ENCODE results near the gene TCF7L1.

Gene TCF7L1

GRCh38 chr2:85164145-85164569, 31.0 kb downstream of the TCF7L1 start:
- no peak for DNase-seq (ENCODE audit: low read depth in 2 of 2)

DNA sequence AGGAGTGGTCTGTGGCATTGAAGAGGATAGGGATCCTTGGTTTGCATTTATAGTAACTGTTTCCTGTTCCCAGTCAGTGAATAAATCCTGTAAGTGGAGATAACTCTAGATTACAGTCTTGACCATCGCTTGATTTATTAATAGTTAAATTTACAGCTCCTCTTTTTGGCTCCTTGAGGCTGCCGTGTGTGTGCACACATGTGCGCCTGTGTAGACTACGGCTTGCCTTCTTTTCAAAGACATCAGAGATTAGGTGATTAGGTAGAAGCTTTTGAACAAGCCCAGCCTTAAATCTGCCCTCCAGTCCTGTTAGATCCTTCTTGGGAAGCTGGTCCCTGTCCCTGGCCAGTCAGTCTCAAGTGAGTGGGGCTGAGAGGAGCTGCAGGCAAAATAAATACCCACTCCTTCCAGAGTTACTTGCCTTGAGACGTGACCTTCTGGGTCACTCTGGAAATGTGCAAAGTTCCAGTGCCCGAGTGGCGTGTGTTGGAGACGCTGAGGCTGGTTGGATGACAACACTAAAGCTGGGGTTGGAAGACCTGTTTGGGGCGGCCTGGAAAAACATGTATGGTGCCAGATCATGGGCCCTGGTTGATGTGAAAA, 32.0 kb downstream of the TCF7L1 start:
- no peak for DNase-seq (ENCODE audit: low read depth in 2 of 2)

DNA sequence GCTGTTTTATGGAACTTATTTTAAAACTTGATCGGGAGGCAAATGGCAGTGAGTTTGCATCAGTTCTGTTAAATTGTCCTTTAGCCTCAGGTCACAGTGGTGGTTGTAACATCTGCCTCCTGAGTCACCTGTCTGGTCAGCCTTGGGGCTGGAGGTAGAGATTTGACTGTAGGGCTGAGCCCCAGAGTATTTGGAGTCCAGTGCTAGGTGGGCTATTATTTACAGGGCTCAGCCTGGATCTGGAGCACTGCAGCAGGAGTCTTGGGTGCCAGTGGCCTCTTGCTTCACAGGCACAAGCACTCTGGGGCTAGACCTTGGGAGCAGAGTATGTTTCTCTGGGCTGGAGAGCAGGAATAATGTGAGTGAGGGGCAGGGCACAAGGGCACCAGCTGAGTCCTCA, 32.8 kb downstream of the TCF7L1 start:
- no peak for DNase-seq (ENCODE audit: low read depth in 2 of 2)

DNA sequence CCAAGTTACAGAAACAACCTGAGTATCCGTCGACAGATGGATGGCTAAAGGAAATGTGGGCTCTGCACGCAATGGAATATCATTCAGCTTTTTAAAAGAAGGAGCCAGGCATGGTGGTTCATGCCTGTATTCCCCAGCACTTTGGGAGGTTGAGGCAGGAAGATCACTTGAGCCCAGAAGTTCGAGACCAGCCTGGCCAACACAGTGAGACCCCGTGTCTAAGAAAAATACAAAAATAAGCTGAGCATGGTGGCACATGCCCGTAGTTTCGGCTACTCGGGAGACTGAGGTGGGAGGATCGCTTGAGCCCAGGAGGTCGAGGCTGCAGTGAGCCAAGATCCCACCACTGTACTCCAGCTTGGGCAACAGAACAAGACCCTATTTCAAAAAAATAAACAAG, 34.3 kb downstream of the TCF7L1 start:
- DNase-seq (ENCODE audit: low read depth in 2 of 2): no peak

DNA sequence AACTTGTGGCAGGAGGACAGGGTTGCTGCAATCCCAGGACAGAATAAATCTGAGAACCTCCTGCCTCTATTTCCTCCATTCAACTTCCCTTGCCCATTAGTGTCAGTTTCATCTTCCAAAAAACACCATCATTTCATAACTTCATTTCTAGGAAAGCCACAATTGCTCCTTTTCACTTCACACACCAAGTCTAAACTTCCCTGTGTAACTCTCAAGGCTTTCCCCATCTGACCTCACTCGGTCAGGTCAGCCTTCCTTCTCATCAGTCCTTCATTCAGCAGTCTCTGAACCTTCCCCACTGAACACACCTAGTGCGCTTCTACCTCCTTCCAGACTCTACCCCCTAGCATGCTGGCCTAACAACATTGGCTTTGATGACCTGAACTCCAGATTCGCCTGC, 35.8 kb downstream of the TCF7L1 start:
- DNase-seq (ENCODE audit: low read depth in 2 of 2): no peak

DNA sequence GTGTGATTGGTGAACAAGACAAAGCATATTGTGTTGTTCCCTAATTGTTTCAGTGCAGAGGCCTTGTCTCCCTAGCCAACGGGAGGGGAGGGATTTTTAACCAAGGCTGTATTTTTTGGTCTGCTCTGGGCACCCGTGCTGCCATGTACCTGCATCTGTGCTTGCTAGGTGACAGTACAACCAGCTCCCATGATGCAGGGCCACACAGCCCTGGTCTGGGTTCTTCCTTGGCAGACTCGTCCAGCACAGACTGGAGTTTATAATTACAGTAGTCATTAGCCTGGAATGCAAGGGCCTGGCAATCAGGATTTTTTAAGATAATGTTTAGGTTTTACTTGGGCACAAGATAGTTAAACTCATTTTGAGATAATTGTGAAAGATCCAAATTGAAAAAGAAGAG, 36.4 kb downstream of the TCF7L1 start:
- no peak for DNase-seq (ENCODE audit: low read depth in 2 of 2)

DNA sequence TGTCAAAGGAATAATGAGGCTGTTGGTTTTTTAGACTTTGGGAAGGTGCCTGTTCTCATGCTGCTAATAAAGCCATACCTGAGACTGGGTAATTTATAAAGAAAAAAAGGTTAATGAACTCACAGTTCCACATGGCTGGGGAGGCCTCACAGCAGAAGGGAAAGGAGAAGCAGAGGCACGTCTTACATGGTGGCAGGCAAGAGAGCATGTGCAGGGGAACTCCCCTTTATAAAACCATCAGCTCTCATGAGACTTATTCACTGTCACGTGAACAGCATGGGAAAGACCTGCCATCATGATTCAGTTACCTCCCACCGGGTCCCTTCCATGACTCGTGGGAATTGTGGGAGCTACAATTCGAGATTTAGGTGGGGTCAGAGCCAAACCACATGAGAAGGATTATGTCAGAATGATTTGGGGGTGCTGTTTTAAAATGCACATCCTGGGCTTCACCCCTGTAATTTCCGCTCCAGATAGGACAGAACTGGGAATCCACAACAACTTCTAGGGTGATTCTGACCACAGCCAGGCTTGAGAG, 37.8 kb downstream of the TCF7L1 start:
- DNase-seq (ENCODE audit: low read depth in 2 of 2): no peak

- no peak for DNase-seq (ENCODE audit: low read depth in 2 of 2)
Observed at GRCh38 chr2:85171916-85172315, 38.7 kb downstream of the TCF7L1 start.

DNA sequence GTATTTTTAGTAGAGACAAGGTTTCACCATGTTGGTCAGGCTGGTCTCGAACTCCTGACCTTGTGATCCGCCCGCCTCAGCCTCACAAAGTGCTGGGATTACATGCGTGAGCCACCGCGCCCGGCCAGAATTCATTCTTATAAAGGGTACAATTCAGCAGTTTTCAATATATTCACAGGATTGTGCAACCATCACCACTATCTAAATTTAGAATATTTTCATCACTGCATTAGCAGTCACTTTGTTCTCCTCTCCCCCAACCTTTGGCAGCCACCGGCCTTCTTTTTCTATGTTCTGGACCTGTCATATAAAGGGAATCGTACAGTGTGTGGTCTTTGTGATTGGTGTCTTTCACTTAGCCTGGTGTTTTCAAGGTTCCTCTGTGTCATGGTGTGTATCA, 40.7 kb downstream of the TCF7L1 start:
- DNase-seq (ENCODE audit: low read depth in 2 of 2): no peak

- no peak for DNase-seq (ENCODE audit: low read depth in 2 of 2)
Observed at GRCh38 chr2:85174943-85175342, 41.8 kb downstream of the TCF7L1 start.

DNA sequence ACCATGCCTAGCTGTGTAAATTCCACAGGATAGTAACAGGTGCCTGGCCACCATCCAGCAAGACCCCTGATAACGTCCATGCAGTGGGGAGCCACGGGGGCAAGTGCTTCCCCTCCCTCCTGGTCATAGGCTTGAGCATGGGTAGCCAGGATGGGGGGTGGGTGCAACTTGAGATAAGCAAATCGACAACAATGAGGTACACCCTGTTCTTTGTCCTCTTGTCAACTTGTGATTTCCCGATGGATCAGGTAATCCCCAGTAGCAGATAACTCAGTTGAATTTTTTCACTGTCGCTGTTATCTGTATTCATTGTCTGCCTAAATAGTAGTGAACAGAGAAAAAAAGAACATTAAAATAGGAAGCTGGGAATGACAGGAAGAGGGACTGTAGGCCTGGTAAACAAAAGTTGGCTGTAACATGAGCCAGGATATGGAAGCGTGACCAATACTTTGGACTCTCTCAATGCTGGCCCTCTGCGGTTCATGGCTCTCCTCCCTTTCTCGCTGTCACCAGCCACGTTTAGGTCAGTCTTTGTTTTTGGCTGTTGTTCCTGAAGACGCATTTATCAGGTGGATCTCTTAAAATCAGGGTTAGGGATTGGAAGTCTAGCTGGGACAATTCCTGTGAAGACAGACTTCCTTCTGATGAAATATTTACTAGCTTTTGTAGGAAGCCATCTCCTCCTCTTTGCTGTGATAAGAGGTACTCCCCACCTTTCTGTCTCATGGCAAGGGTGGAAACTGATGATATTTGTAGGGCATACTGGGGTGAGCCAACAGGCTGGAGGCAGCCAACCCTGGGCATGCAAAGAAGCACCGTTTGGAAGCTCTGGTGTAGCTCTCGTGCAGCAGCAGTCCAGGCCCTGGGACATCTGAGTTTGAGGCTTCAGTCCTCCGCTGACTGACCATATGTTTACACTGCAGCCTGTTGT, 42.4 kb downstream of the TCF7L1 start:
- no peak for DNase-seq (ENCODE audit: low read depth in 2 of 2)

DNA sequence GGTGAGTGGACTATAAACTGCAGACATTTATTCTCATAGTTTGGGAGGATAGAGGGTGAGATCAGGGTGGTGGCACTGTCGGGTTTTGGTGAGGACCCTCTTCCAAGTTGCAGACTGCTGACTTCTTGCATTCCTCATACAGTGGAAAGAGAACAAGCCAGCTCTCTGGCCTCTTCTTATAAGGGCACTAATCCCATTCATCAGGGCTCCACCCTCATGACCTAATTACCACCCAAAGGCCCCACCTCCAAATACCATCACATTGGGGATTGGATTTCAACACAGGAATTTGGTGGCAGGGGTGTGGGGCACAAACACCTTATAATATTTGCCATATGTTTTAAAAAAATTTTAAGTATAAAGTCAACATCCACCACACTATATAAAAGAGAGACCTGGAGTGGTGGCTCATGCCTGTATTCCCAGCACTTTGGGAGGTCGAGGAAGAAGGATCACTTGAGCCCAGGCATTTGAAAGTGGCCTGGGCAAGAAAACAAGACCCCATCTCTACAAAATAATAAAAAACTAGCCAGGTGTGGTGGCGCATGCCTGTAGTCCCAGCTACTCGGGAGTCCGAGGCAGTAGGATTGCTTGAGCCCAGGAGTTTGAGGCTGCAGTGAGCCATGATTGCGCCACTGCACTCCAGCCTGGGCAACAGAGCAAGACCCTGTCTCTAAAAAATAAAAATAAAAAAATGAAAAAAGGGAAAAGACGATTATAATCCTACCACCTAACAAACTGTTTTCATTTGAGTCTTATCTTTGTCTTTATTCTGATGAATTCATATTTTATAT, 44.0 kb downstream of the TCF7L1 start:
- DNase-seq (ENCODE audit: low read depth in 2 of 2): no peak

- DNase-seq (ENCODE audit: low read depth in 2 of 2): no peak
Observed at GRCh38 chr2:85178154-85178553, 45.0 kb downstream of the TCF7L1 start.

DNA sequence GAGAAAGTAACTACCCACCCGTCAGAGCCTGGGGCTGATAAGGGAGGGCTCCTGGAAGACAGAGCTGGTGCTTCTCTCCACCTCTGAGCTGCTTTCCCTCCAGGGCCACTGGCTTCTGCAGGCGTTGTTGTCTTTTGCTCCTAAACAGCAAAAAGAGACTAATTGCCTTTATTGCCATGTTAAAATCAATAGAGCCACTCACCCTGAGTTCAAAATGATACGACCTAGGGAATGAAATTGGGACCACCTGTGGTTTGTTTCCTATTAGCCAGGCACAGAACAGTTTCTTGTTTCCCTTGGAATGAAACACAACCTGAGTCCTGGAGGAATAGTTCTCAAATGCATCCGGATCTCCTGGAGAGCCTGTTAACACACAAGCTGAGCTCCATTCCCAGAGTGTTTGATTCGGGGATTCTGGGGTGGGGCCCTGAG, 45.8 kb downstream of the TCF7L1 start:
- DNase-seq (ENCODE audit: low read depth in 2 of 2): no peak

- no peak for DNase-seq (ENCODE audit: low read depth in 2 of 2)
Observed at GRCh38 chr2:85179541-85179940, 46.3 kb downstream of the TCF7L1 start.

GRCh38 chr2:85180322-85181133, 47.3 kb downstream of the TCF7L1 start:
- DNase-seq (ENCODE audit: low read depth in 2 of 2): no peak

GRCh38 chr2:85181134-85181631, 48.0 kb downstream of the TCF7L1 start:
- DNase-seq (ENCODE audit: low read depth in 2 of 2): no peak

DNA sequence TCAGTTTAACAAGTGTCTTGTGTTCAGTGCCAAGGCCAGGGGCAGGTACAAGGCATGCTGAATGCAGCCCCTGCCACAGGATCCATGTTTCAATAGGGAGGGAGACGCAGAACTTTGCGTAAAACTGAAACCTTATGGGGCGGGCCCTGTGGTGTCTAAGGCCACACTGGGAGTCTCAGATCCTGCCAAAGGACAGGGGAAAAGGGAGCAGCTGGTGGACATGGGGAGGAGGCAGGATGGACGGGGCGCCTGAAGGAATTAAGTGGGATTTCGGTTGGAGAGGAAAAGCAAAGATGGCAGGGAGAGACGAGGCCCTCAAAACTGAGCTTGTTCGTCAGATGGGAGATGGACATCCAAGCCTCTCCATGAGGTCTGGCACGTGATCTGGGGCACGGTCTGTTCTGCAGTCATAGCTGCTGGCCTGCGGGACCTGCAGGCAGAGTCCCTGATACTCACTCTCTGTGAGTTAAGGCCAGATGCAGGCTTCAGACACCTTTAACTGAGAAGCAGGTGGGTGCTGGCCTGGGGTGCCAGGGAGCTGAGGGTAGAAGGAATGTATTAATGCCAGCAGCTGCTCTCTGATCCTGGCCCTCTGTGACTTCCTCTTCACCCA, 48.8 kb downstream of the TCF7L1 start:
- DNase-seq (ENCODE audit: low read depth in 2 of 2): no peak

GRCh38 chr2:85183076-85183475, 49.9 kb downstream of the TCF7L1 start:
- DNase-seq (ENCODE audit: low read depth in 2 of 2): no peak

DNA sequence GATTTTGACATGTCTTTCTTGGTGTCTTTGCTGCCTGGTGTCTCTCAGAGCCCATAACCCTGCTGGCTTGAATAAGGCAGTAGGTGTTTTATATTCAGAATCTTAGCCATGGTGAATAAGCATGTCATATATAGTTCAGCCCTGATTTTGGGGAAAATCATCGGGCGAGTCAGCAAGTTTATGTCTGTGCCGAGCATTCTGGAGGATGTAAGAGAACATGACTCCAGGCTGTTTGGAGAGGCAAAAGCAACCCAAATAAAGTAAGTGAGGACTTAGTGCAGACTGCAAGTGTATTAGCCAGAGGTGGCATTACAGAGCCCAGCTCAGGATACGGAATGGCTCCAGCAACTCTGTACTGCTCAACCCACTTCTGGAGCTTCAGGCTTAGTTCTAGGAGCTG, 50.3 kb downstream of the TCF7L1 start:
- DNase-seq (ENCODE audit: low read depth in 2 of 2): no peak

DNA sequence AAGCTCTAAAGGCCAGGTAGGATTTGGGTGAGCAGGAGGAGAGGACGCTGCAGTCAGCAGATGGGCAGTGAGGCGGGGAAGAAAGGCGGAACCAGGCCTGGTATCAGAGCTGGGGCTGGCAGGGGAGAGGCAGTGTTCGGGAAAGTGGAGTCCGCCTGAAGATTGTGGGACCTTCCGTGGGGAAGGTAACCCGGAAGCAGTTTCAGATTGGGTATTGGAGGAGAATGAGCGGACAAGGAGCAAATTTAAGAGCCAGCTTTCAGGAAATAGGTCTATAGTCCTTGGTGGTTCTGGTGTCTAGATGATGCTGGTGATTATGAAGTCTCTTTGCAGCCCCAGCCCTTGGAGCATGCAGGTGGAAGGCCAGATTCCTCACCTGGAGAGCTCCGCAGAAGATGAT, 51.0 kb downstream of the TCF7L1 start:
- no peak for DNase-seq (ENCODE audit: low read depth in 2 of 2)
